ENCODE data around the gene PRKAB1. TPM values are rescaled to one million over a fixed set of nuclear protein-coding genes. Genes with fewer than 3 reads are reported as not detected.

Gene PRKAB1
- total RNA-seq, 4 donors from 2014 or later = 11.3 to 28.6 (median 15.1) TPM

GRCh38 chr12:119669744-119670472 lies 2.0 kb downstream of the PRKAB1 start:
- no peak for DNase-seq (ENCODE audit: low spot score in 2 of 2)
- Histone ChIP-seq H3K4me3 (peak overlapping the region; percentile 14), H3K27ac (peak overlapping the region; percentile 79), H3K4me1 (peaks cover 53% of the 10 kb centered on the region), H3K9me3 (no peaks in the 10 kb centered on the region), H3K36me3 (peaks cover 34% of the 10 kb centered on the region), H3K27me3 (no peaks in the 10 kb centered on the region)
- WGBS = 49% methylated on average over 11 of the region's 11 CpGs
- TF ChIP-seq CTCF (IDR thresholded peaks at IDR 0.05) (no peak), POLR2A (IDR thresholded peaks at IDR 0.05) (no peak), POLR2AphosphoS5 (IDR thresholded peaks at IDR 0.05) (no peak)

GRCh38 chr12:119671070-119671469 lies 3.1 kb downstream of the PRKAB1 start:
- 89% methylated on average over 3 of the region's 3 CpGs for WGBS
- Histone ChIP-seq H3K27me3 (no peaks in the 10 kb centered on the region), H3K4me3 (no peak overlapping the region), H3K9me3 (no peaks in the 10 kb centered on the region), H3K4me1 (peaks cover 53% of the 10 kb centered on the region), H3K27ac (no peak overlapping the region), H3K36me3 (peaks cover 45% of the 10 kb centered on the region)
- TF ChIP-seq CTCF (IDR thresholded peaks at IDR 0.05) = no peak
- no peak for TF ChIP-seq EP300 (IDR thresholded peaks at IDR 0.05)
- no peak for TF ChIP-seq POLR2AphosphoS5 (IDR thresholded peaks at IDR 0.05)
- TF ChIP-seq POLR2A (IDR thresholded peaks at IDR 0.05) = no peak
- DNase-seq (ENCODE audit: low spot score in 2 of 2) = no peak

GRCh38 chr12:119672194-119672593 lies 4.3 kb downstream of the PRKAB1 start:
- WGBS = 92% methylated on average over 8 of the region's 8 CpGs
- Histone ChIP-seq H3K36me3 (peaks cover 56% of the 10 kb centered on the region), H3K4me3 (no peak overlapping the region), H3K27ac (no peak overlapping the region), H3K27me3 (no peaks in the 10 kb centered on the region), H3K9me3 (no peaks in the 10 kb centered on the region), H3K4me1 (peaks cover 48% of the 10 kb centered on the region)
- DNase-seq (ENCODE audit: low spot score in 2 of 2) = no peak
- TF ChIP-seq CTCF (IDR thresholded peaks at IDR 0.05) (no peak), POLR2AphosphoS5 (IDR thresholded peaks at IDR 0.05) (no peak), POLR2A (IDR thresholded peaks at IDR 0.05) (no peak), EP300 (IDR thresholded peaks at IDR 0.05) (no peak)

- WGBS = 75% methylated on average over 7 of the region's 7 CpGs
- DNase-seq (ENCODE audit: low spot score in 2 of 2) = no peak
These were observed 5.7 kb downstream of the PRKAB1 start for GRCh38 chr12:119673634-119674033.

More at GRCh38 chr12:119673634-119674033, 5.7 kb downstream of the PRKAB1 start:
- peak overlapping the region; percentile 63 for H3K27ac ChIP-seq
- H3K9me3 ChIP-seq = no peaks in the 10 kb centered on the region
- peaks cover 41% of the 10 kb centered on the region for H3K4me1 ChIP-seq
- H3K4me3 ChIP-seq = no peak overlapping the region
- H3K27me3 ChIP-seq = no peaks in the 10 kb centered on the region
- TF ChIP-seq EP300 (IDR thresholded peaks at IDR 0.05) (no peak), POLR2A (IDR thresholded peaks at IDR 0.05) (no peak), CTCF (IDR thresholded peaks at IDR 0.05) (no peak), POLR2AphosphoS5 (IDR thresholded peaks at IDR 0.05) (no peak)
- peaks cover 70% of the 10 kb centered on the region for H3K36me3 ChIP-seq
